Parathyroid adenoma (tissue), 2 donors: ENCODE measurements around the gene RBM39.
A peak's percentile ranks its signal among the peaks of the same experiment; 100 is the strongest.

Experiments
- H2AFZ ChIP-seq: fragments of 300-600 bp; sonication (generic); one replicate; pipeline ENCODE4 v1.7.0; 2017; ENCODE audit warnings: antibody characterized with exemption, mild to moderate bottlenecking
- H3K27ac ChIP-seq: fragments of 300-600 bp; sonication (generic); one replicate; pipeline ENCODE4 v1.7.0; 2017
- H3K27me3 ChIP-seq: fragments of 300-600 bp; sonication (generic); one replicate; pipeline ENCODE4 v1.7.0; 2017; ENCODE audit warnings: low read length; ENCODE audit not compliant: control insufficient read depth, insufficient read depth
- H3K36me3 ChIP-seq: fragments of 300-600 bp; sonication (generic); one replicate; pipeline ENCODE4 v1.7.0; 2017; ENCODE audit warnings: low read length; ENCODE audit not compliant: control insufficient read depth, insufficient read depth
- H3K4me1 ChIP-seq: fragments of 300-600 bp; sonication (generic); one replicate; pipeline ENCODE4 v1.7.0; 2017; ENCODE audit warnings: control low read depth
- H3K4me2 ChIP-seq: fragments of 300-600 bp; sonication (generic); one replicate; pipeline ENCODE4 v1.7.0; 2017; ENCODE audit warnings: low read length
- H3K4me3 ChIP-seq: fragments of 300-600 bp; sonication (generic); one replicate; pipeline ENCODE4 v1.7.0; 2017; ENCODE audit warnings: low read depth, low read length
- H3K79me2 ChIP-seq: fragments of 300-600 bp; sonication (generic); one replicate; pipeline ENCODE4 v1.7.0; 2017; ENCODE audit warnings: control low read depth
- H3K9ac ChIP-seq: fragments of 300-600 bp; sonication (generic); one replicate; pipeline ENCODE4 v1.7.0; 2017; ENCODE audit warnings: mild to moderate bottlenecking
- H3K9me3 ChIP-seq: fragments of 300-600 bp; sonication (generic); one replicate; pipeline ENCODE4 v1.7.0; 2017; ENCODE audit warnings: low read length; ENCODE audit not compliant: control insufficient read depth
- TF ChIP-seq, protein P1 (sequence below): fragments of 300-600 bp; sonication (generic); IDR thresholded peaks from one replicate; pipeline ENCODE4 v1.7.0; 2017; ENCODE audit warnings: antibody characterized with exemption, mild to moderate bottlenecking
- donor health status: primary hyperparathyroidism.

The RBM39 gene

DNA sequence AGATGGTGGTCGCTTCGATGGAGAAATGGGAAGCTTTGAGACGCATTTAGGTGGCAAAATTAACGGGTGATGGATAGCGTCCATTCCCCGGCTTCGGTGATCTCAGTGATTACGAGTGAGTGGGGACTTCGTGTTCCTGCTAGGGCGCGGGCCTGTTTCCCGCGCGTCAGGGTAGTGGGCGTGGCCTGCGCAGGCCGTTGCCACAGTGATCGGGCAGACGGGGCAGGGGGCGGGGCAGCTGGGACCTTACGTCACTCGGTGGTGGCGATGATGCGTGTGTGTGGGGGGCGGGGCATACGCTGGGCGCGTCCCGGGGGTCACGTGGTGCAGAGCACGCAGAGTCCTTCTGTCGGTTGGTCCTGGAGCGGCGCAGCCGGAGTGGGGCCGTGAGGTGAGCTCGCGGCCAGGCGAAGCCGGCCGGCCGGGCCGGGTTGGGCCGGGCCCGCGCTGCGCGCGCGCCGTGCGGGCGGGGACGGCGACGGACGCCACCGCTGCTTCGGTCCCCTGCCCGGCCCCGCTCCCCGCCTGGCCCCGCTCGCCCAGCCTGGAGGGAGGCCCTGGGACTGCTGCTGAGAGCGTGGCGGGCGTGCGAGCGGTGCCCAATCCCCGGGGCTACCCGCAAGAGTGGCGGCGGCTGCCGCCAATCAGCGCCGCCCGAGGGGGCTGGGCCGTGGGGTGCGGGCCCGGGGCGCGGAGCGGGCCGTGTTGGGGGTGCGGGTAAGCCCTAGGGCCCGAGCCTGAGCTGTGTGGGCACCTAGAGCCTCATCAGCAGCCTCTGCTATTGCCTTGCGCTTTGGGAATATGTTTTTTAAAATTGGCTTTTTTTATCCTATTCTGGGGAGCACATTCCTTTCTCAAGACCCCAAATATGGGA lies 29.9 kb upstream of the RBM39 start, which contains the start of gene PHF20:
TSS of gene PHF20 (plus strand) at position 327 of the 874 bp plus-strand sequence. CDS start 29,508 bp downstream, outside the sequence.
- H3K79me2 ChIP-seq, result peaks cover 15% of the 10 kb centered on the region
- TF ChIP-seq, protein P1, sequence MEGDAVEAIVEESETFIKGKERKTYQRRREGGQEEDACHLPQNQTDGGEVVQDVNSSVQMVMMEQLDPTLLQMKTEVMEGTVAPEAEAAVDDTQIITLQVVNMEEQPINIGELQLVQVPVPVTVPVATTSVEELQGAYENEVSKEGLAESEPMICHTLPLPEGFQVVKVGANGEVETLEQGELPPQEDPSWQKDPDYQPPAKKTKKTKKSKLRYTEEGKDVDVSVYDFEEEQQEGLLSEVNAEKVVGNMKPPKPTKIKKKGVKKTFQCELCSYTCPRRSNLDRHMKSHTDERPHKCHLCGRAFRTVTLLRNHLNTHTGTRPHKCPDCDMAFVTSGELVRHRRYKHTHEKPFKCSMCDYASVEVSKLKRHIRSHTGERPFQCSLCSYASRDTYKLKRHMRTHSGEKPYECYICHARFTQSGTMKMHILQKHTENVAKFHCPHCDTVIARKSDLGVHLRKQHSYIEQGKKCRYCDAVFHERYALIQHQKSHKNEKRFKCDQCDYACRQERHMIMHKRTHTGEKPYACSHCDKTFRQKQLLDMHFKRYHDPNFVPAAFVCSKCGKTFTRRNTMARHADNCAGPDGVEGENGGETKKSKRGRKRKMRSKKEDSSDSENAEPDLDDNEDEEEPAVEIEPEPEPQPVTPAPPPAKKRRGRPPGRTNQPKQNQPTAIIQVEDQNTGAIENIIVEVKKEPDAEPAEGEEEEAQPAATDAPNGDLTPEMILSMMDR, result no peak
- no peaks in the 10 kb centered on the region for H3K27me3 ChIP-seq
- H3K4me2 ChIP-seq, result peak within 1 kb of the TSS; percentile 90
- H3K27ac ChIP-seq, result peak within 1 kb of the TSS; percentile 91
- peaks cover 30% of the 10 kb centered on the region for H3K4me1 ChIP-seq
- H3K4me3 ChIP-seq, result peak within 1 kb of the TSS; percentile 90
- no peaks in the 10 kb centered on the region for H3K9me3 ChIP-seq
- H3K36me3 ChIP-seq, result no peaks in the 10 kb centered on the region
- peak within 1 kb of the TSS; percentile 49 for H3K9ac ChIP-seq
- H2AFZ ChIP-seq, result peak within 1 kb of the TSS; percentile 78

DNA sequence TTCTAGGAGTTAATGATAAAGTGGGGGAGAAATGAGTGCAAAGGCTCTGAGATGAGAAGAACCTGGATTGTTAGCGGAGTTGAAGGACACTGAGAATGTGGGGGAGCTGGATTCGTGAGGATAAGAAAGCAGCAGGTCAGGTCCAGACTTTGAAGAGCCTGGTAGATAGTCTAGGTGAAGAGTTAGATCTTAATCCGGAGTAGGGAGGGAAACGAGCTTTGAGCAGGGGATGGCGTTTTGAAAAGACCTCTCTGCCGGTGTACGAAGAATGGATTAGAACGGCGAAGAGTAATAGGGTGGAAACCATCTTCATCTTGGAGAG lies 29.3 kb upstream of the RBM39 start:
- peak overlapping the region; percentile 68 for H3K4me2 ChIP-seq
- TF ChIP-seq, protein P1, result no peak
- H2AFZ ChIP-seq, result peak overlapping the region; percentile 78
- no peaks in the 10 kb centered on the region for H3K27me3 ChIP-seq
- H3K9me3 ChIP-seq, result no peaks in the 10 kb centered on the region
- H3K9ac ChIP-seq, result no peak overlapping the region
- peaks cover 24% of the 10 kb centered on the region for H3K4me1 ChIP-seq
- H3K36me3 ChIP-seq, result no peaks in the 10 kb centered on the region
- H3K27ac ChIP-seq, result peak overlapping the region; percentile 91
- H3K4me3 ChIP-seq, result peak overlapping the region; percentile 54
- H3K79me2 ChIP-seq, result peaks cover 11% of the 10 kb centered on the region

DNA sequence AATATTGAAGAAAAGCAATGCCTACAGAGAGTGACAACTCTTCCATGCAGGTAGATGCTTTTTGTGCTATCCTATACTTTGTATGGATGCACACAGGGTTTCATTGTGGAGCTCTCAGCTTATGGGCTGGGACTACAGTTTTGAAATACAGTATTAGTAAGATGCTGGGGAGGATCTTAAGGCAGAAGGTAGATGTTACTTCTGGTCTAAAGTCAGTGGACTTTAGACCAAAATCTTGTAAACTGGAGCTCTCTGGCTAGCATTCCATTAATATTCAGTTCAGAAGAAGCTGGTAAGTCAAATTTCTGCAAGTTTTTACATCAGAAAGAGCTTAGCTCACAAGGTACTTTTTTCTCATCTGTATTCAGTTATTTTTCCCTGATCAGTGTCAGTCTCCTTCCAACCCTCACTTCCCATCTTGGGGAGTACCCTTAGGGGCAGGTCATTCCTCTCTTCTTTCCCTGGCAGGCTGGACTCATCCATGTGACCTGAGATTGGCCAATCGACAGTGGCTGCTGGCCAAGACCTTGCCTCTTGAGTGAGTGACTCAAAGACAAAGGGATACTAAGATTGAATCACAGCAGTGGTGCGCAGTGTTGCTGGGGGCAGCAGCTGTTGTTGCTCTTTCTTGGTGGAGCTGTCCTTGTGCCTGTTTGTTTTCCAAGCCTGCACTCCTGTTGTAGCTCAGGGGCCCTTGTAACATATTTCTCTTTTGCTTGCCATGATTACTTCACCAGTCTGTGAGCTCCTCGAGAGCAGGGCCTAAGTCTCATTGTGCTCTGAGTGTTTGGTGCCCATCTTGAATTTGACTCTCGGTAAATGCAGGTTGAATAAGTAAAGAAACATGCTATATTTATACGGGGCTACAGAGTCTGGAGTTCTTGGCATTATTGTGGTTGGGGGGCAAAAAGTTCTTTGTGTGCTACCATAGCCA lies 26.9 kb upstream of the RBM39 start:
- no peak overlapping the region for H3K4me2 ChIP-seq
- no peaks in the 10 kb centered on the region for H3K9me3 ChIP-seq
- no peak overlapping the region for H3K4me3 ChIP-seq
- peak overlapping the region; percentile 95 for H2AFZ ChIP-seq
- no peak overlapping the region for H3K9ac ChIP-seq
- H3K27ac ChIP-seq, result peak overlapping the region; percentile 93
- peaks cover 20% of the 10 kb centered on the region for H3K4me1 ChIP-seq
- H3K79me2 ChIP-seq, result no peaks in the 10 kb centered on the region
- TF ChIP-seq, protein P1, result no peak
- no peaks in the 10 kb centered on the region for H3K36me3 ChIP-seq
- no peaks in the 10 kb centered on the region for H3K27me3 ChIP-seq

DNA sequence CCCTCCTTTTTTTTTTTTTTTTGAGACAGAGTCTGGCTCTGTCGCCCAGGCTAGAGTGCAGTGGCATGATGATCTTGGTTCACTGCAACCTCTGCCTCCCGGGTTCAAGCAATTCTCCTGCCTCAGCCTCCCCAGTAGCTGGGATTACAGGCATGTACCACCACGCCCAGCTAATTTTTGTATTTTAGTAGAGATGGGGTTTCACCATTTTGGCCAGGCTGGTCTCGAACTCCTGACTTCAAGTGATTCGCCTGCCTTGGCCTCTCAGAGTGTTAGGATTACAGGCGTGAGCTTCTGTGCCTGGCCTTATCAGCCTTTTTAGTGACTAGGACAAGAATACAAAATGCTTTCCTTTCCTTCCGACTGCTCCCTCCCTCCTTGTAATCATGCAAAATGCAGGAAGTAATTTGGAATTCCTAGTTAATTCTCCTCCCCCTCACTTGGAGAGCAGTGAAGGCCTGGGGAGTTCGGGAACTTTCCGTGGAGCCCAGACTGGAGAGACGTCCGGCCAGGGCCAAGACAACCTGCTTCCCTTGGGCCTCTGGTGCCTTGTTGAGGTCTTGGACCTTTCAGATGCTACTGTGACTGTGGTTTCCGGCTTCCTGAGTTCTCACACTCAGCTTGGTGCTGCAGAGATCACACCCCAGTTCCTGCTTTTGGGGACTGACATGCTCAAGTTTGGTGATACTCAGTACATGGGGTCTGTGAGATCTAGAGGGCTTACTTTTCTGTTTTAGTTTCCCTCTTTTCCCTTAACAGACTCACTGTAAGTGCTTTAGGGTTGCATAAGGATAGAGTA lies 25.8 kb upstream of the RBM39 start:
- Histone ChIP-seq H3K4me3 (no peak overlapping the region), H3K27ac (peak overlapping the region; percentile 93), H3K4me1 (peaks cover 16% of the 10 kb centered on the region), H3K36me3 (no peaks in the 10 kb centered on the region), H3K4me2 (no peak overlapping the region), H3K27me3 (no peaks in the 10 kb centered on the region), H3K9me3 (no peaks in the 10 kb centered on the region), H3K79me2 (no peaks in the 10 kb centered on the region), H3K9ac (no peak overlapping the region), H2AFZ (peak overlapping the region; percentile 95)
- TF ChIP-seq, protein P1, result no peak
